HG02798 (cell line): ENCODE results near the gene NADSYN1.

ENCODE experiments used
- ATAC-seq: cut with Tn5 transposase; IDR thresholded peaks from one replicate; pipeline ENCODE4 v1.9.1; 2021; ENCODE audit warnings: mild to moderate bottlenecking; ENCODE audit not compliant: unreplicated experiment, poor library complexity

NADSYN1 gene

DNA sequence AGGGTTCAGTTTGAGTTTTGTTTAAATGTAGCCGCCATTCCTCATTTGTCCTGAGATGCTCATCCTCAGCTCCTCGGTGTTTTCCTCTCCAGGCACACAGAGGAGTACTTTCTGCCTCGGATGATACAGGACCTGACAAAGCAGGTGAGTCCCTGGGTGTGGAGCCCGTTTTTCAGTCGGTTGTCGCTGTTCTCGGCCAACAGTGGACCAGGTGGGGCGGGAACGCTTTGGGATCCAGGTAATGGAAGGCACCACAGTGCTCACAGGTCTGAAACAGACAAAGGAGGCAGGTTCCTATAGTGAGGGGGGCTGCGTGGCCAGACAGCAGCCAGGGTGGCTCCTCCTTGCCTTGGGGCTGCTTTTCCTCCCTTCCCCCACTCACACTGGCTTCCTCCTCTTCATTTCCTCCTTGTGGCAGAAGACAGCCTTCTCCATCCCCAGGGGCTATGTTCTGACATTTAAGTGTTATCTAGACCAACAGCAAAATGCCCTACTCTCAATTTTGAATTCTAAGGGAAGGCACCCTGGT is 19.4 kb downstream of the NADSYN1 start:
- ATAC-seq, result no peak

DNA sequence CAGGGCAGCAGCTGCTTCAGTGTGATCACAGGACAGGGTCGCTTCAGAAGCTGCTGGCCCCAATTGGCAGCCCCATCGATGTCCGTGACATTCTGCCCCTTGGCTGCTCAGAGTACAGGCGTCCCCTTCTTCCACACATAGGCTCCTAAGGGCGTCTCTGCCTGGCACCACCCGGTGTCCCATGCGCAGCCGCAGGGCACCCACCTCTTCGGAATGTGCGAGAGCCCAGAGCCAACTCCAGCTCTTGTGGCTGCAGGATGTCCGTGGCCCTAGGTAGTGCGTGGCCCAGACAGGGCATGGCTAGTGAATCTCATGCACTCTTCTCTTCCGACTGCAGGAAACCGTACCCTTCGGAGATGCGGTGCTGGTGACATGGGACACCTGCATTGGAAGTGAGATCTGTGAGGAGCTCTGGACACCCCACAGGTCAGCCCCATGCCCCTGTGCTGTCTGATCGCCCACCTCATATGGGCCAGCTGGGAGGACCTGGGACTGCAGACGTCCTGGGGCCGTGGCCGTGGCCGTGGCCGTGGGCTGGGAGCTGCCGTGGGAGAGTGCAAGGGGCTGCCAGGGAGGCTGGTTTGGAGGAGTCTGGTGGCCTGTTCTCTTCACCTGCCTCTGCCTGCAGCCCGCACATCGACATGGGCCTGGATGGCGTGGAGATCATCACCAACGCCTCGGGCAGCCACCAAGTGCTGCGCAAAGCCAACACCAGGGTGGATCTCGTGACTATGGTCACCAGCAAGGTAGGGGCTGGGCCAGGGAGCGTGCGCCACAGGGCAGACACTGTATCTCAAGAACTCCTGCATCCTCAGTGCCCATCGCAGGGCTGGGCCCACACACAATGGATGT is 20.2 kb downstream of the NADSYN1 start:
- no peak for ATAC-seq

DNA sequence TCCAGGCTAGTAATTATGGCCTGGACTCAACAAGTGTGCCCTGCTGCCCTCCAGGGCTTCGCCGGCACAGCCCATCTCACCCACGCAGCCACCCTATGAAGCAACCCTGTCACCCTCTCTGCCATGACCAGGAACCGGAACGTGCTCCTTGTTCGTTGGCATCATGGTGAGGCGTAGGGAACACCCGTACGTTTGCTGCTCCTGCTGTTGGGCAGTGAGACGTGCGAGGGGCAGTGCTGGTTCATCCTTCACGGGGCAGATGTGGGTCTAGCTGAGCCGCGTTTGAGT is 20.7 kb downstream of the NADSYN1 start:
- ATAC-seq, result no peak

DNA sequence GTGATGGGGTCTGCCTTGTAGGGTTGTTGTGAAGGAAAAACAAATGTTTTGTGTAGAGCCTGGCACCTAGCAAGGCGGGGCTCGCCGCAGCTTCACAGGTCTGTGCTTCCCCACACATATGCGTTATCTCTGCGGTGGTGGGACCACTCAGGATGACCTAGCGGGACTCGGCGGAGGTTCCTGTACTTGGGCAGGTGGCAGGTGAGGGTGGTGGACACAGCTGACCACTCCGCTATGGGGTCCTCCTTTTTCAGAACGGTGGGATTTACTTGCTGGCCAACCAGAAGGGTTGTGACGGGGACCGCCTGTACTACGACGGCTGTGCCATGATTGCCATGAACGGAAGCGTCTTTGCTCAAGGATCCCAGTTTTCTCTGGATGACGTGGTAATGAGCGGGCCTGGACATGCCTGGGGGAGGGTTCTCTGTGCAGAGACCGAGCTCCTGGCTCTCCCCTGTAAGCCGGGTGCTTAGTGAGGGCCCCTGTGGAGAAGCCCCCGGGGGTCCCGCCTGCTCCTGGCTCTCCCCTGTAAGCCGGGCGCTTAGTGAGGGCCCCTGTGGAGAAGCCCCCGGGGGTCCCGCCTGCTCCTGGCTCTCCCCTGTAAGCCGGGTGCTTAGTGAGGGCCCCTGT is 21.3 kb downstream of the NADSYN1 start:
- ATAC-seq, result no peak

DNA sequence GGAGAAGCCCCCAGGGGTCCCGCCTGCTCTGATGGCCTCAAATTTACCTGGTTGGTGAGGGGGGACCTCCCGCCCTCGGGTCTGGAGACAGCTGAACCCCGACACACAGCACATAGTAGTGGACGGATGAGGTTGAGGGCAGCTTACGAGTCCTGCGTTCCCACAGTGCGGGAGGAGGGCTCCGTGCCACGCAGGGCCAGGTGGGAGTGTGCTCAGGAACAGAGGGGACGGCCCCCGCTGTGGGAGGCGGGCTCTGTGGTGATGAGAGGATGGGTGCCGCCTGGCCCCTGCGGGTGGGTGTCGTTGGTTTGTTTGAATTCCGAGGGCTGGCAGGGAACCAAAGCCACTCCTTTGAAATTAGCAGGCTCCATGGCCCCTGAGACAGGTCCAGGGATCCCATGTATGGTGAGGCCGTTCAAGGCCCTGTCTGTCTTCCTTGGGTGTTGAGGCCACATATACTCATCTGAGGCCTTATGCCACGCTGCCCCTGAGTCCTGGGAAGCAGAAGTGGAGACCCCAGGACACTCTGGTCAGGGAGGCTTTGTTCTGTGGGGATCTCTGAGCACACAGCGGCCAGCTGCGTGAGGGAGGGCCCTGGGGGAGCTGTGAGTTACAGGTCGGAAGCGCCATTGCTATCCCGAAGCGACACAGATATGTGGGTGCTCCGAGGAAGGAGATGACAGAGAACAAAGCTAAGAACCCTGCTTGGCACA is 21.9 kb downstream of the NADSYN1 start:
- ATAC-seq, result no peak

DNA sequence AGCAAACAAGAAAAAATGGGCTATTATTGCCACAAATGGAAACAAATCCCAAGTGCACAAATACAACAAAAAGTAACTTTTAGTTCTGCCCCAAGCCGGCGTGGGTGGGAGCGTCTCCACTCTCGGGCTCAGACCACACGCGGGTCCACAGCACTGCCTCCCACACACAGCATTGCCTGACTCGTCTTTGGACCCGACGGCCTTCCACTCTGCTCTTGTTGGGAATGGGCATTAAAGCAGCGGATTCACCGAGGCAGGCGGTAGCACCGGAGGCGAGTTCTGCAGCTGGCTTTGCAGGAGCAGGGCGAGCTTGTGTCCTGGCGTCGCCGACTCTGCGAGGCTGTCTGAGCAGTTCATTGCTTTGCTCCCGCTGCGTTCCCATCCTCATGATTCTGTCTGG is 23.0 kb downstream of the NADSYN1 start:
- no peak for ATAC-seq

DNA sequence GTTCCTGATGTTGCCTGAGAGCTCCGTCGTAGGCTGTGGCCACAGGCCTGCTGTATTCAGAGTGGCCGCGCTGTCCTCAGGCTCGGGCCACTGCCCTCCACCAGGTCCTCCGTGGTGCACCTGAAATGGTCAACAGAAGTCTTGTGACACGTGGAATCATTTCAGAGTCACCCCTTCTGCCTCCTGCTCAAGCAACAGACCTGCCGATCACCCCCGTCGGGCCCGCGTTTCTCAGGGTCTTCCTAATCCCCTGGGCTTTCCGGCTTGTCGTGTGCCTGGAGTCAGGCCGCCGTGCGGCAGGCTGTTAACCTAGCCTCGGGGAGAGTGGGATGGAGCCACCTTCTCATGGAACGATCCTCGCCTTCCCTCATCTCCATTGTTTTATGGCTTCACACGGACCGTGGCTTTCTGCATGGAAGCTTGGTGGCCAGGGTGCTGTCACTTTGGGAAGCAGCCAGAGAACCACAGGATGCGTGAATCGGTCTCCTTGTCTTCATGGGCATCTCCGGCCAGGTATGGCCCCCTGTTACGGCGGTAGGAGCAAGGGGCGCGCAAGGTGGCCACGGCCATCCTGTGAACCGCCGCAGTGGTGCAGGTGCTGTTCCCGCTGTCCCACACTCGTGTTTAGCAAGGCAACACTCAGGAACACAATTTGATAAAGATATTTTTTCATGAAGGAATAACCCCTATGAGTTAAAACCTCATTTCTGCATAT is 24.1 kb downstream of the NADSYN1 start:
- no peak for ATAC-seq

DNA sequence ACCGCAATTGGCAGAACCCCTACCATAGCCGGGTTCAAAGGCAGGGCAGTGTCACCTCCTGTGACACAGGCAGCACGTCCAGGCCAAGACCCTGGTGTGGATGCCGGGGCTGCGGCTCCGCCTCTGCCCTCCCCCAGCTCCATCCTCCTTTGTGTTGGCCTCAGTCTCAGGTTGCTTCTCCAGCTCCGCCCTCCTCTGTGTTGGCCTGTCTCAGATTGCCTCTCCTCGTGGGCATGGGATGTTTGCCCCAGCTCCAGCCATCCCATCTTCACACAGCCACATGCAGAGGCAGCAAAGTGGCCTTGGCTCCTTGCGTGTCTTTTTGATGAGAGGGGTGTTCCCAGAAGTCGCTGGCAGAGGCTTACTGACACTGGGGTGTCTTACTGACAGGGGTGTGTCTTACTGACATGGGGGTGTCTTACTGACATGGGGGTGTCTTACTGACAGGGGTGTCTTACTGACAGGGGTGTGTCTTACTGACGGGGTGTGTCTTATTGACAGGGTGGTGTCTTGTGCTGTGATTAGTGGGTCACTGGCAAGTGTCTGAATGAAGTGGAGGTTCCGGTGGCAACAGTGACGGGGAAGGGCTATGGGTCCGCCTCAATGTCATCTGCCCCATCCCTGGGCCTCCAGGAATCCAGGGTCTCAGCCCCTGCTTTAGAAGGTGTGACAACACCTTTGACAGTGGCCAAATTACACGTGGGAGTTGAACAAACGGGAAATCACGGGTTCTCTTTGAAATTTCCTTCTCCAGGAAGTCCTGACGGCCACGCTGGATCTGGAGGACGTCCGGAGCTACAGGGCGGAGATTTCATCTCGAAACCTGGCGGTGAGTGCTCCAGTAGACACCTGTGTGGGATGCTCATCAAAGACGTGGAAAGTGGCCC is 24.9 kb downstream of the NADSYN1 start:
- no peak for ATAC-seq

DNA sequence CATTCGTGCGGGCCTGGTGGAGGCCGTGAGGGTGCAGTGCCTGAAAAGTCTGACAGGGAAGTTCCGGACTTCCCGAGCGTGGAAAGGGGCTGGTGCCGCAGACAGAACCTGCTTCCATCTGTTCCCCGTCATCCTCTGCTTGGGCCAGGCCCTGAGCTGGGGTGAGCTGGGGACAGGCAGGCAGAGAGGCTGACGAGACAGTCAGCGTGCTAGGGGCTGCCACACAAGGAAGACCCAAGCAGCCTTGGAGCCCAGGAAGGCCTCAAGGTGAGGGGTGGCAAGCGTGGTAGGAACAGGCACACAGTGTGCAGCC is 25.5 kb downstream of the NADSYN1 start:
- no peak for ATAC-seq

DNA sequence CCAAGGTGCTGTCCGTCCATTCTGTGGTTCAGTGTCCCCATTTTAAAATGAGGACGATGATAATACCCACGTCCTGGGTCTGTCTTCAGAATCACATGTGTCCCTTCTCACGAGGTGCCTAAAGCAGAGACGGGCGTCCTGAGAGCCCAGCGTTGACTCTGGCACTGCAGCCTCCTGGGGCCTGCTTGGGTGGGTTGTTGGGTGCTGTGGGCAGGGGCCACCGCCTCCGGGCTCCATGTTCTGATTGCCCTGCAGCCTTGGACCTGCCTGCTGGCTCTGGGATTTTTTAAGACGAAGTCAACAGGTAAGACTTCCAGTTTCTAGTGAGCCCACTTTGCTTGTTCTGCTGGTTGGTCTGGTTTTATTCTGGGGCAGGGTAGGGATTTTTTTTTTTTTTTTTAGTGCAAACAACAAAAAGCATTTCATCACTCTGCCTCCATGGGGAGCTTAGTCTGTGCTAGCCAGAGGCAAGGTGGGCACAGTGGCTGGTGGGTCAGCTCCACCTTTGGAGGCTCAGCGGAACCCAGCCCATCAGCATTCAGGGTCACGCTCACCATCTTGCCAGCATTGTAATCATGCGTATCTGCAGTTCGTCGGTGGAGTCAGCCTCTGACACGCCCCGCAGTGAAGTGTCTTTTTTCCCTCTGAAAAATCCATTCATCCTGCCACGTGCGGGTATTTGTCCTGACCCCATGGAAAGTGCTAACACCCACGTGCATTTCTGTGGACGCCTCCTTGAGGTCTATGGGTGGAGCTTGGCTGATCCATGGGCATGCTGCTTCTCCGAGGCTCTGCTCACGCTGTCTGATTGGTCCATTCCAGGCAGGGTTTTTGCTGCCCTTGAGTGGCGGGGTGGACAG is 28.3 kb downstream of the NADSYN1 start:
- ATAC-seq, result no peak

DNA sequence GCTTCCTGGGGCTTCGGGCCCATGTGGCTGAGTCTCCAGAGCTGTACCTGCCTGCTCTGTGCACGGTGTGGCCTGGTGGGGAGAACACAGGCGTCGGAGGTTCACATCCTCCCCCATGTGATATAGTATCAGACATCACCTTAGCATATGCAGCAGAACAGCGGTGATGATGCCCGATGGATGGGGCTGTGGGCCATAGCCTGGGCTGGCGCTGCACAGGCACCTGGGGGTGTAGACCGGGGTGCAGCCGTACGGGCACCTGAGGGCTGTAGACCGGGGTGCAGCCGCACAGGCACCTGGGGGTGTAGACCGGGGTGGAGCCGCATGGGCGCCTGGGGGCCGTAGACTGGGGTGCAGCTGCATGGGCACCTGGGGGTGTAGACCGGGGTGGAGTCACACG is 29.2 kb downstream of the NADSYN1 start:
- no peak for ATAC-seq

DNA sequence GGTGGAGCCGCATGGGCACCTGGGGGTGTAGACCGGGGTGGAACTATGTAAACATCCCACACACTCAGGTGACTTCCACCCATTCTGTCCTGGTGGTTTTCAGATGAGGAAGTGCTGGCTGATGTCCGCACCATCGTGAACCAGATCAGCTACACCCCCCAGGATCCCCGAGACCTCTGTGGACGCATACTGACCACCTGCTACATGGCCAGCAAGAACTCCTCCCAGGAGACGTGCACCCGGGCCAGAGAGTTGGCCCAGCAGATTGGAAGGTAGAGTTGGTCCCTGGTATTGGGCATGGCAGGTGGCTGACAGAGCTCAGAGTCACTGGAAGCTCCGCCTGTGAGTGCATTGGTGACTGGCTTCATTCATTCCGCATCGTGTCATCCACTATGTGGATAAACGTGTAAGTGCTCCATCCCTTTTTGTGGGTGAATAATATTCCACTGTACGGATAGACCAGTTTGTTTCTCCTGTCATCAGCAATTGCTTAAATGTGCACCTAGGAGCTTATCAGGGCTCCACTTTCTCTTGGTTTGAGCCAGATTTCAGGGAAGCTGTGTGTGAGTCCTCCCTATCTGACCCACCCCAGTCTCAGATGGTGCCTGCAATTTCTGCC is 29.9 kb downstream of the NADSYN1 start:
- no peak for ATAC-seq

DNA sequence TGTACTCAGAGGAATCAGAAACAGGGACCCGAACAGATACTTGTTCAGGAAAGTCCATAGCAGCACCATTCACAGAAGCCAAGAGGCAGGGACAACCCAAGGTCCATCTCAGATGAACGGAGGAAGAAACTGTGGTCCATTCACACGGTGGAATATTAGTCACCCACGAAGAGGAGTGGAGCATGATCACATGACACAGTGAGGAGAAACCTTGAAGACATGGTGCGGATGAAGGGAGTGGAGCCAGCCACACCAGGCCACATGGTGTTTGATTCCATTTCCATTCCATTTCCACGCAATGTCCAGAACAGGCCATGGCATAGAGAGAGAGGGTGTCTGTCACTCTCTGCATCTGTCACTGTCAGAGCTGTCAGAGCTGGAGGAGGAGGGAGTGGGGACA is 30.7 kb downstream of the NADSYN1 start:
- no peak for ATAC-seq

DNA sequence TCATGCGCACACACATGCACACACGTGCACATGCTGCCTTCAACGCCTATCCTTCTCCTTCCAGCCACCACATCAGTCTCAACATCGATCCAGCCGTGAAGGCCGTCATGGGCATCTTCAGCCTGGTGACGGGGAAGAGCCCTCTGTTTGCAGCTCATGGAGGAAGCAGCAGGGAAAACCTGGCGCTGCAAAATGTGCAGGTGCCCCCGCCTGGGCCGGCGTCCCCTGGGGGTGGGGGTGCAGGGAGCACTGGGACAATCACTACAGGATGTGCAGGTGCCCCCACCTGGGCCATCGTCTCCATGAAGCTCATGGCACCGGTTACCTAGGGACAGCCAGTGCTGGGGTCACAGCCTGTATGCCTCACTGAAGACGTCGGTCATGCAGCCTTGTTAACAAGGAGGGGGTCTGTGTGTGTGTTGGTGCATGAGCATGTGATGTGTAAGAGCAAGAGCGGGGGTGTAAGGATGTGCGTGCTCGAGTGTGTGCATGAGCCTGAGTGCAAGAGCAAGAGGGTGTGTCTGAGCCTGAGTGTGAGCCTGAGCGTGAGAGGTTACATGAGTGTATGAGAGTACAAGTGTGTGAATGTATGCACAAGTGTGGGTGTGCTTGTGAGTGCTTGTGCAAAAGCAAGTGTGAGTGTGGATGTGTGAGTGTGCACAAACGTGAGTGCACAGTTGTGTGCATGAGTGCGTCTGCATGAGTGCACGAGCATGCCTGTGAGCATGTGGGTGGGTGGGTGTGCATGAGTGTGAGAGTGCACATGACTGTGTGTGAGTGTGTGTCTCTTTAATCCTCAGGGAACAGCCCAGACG is 31.5 kb downstream of the NADSYN1 start:
- ATAC-seq, result no peak

DNA sequence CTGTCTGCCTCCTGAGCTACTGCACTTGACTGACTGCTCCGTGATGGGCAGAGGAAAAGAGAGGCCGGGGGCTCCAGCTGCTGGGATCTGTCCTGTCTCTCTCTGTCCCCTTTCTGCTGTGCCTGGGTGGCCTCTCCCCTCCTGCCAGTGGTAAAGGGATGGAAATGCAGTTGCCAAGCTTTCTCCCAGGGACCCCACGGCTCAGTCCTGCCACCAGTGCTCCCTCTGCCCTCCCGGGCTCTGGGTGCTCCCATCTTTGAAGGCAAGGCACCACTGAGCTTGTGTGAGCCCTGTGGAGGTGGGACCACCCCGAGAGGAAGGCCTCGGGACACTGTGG is 32.0 kb downstream of the NADSYN1 start:
- no peak for ATAC-seq

DNA sequence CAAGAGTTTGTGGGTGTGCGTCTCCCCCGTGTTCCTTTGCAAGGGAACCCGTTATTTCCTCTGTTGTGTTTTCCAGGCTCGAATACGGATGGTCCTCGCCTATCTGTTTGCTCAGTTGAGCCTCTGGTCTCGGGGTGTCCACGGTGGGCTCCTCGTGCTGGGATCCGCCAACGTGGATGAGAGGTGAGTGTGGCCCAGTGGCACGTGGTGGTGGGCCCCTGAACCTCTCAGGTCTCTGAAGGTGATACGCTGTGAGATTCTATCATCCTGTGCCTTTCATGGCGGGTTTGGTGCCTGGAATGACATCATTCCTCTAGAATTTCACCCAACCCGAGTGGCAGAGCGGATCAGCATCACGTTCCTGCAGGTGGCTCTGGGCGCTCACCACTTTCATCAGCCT is 32.5 kb downstream of the NADSYN1 start:
- ATAC-seq, result no peak

DNA sequence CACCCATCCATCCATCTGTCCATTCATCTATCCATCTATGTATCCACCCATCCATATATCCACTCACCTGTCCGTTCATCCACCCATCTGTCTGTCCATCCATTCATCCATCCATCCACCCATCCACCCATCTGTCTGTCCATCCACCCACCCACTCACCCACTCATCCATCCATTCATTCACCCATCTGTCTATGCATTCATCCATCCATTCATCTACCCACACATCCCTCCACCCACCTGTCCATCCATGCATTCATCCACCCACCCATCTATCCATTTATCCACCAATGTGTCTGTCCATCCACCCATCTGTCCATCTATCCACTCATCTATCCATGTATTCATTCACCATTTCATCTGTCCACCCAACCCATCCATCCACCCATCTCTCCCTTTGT is 33.3 kb downstream of the NADSYN1 start:
- no peak for ATAC-seq

DNA sequence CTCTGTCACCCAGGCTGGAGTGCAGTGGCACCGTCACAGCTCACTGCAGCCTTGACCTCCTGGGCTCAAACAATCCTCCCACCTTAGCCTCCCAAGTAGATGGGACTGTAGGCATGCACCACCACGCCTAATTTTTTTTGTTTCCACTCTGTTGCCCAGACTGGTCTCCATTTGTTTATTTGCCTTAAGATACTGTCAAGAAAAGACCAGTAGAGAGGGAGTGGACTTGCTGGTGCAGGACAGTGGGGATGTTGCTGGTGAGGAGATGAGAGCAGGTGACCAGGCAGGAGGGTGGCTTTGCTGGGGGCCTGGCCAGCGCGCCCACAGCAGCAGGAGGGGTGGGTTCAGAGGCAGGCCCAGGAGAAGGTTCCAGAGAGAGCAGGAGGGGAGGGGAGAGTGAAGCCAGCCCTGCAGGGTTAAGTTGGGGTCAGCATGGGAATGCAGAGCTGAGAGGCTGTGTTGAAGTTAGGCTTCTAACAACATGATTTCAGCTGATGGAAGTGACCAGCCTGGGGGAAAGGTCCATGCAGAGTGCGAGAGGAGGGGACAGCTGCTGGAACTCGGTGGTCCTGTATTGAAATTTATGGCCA is 35.8 kb downstream of the NADSYN1 start:
- ATAC-seq, result no peak
